Gastroesophageal sphincter (tissue), 3 donors: Measurements from ENCODE around the gene ZNF101.

Experiments
- CTCF ChIP-seq, 4 experiments: fragments of 200-600 bp in 2 of 4; fragments of 450-650 bp in 2 of 4; sonication (generic) in 1 of 4; IDR thresholded peaks; one replicate each; pipeline ENCODE4 v1.5.1; 2017 to 2019; ENCODE audit warnings: antibody characterized with exemption in 4 of 4, mild to moderate bottlenecking in 2 of 4, moderate library complexity in 2 of 4
- EP300 ChIP-seq: sonication (generic); formaldehyde crosslinking; IDR thresholded peaks from one replicate; pipeline ENCODE4 v1.6.1; 2017; ENCODE audit warnings: antibody characterized with exemption, mild to moderate bottlenecking
- POLR2A ChIP-seq, 2 donors: fragments of 450-650 bp; IDR thresholded peaks; one replicate each; pipeline ENCODE4 v1.6.1; 2017; ENCODE audit warnings: antibody characterized with exemption in 2 of 2, mild to moderate bottlenecking in 2 of 2, moderate library complexity in 1 of 2
- POLR2AphosphoS5 ChIP-seq: sonication (generic); formaldehyde crosslinking; IDR thresholded peaks from one replicate; pipeline ENCODE4 v1.6.1; 2017; ENCODE audit warnings: antibody characterized with exemption

- TF ChIP-seq POLR2A (IDR thresholded peaks at IDR 0.05) (no peak), CTCF (IDR thresholded peaks at IDR 0.05) (no peak), EP300 (no peak), POLR2AphosphoS5 (no peak)
These were observed 40.0 kb upstream of the ZNF101 start for GRCh38 chr19:19628501-19629134.
